Caco-2 (cell line): ENCODE results near the gene OR5B21. TPM values are rescaled to one million over a fixed set of nuclear protein-coding genes. Genes with fewer than 3 reads are reported as not detected.
A peak's percentile ranks its signal among the peaks of the same experiment; 100 is the strongest.

Experiments
- BruUV-seq: library from RNA; stranded (reverse); fragments of 400-500 nt; replicated peaks from 2 replicates; lab custom pipeline; 2021; lab: Mats Ljungman, UMichigan
- CTCF ChIA-PET: fragments of 300-600 bp; sonication (Branson Sonifier 250); formaldehyde crosslinking; loops from one replicate; lab custom pipeline; 2022; ENCODE audit warnings: antibody characterized with exemption; lab: Charles Lee
- POLR2A ChIA-PET: fragments of 300-600 bp; sonication (Branson Sonifier 250); formaldehyde crosslinking; loops from one replicate; lab custom pipeline; 2022; ENCODE audit warnings: antibody characterized with exemption; lab: Charles Lee
- DNase-seq, 2 experiments: peaks; one replicate each; pipeline versions ENCODE4 v3.0.0 to v3.0.0-alpha.2; 2020 to 2022
- H3K27me3 ChIP-seq: replicated peaks from 2 replicates; pipeline ENCODE4 v1.6.0; 2011; ENCODE audit warnings: low read length; ENCODE audit not compliant: control insufficient read depth, insufficient read depth
- H3K36me3 ChIP-seq: 2 replicates; pipeline ENCODE4 v1.5.1; 2011; ENCODE audit warnings: low read length; ENCODE audit not compliant: control insufficient read depth, insufficient read depth
- H3K4me1 ChIP-seq: fragments of 250-450 bp; sonication (Bioruptor Pico); 2 replicates; pipeline ENCODE4 v1.5.1; 2020; ENCODE audit warnings: mild to moderate bottlenecking
- H3K4me3 ChIP-seq: 2 replicates; pipeline ENCODE4 v1.5.1; 2011; ENCODE audit warnings: low read depth, mild to moderate bottlenecking, control low read depth, low read length
- H3K9me3 ChIP-seq: fragments of 250-450 bp; sonication (Bioruptor Pico); 2 replicates; pipeline ENCODE4 v1.5.1; 2020; ENCODE audit warnings: mild to moderate bottlenecking, moderate library complexity
- H3K27ac Mint-ChIP-seq: one replicate; pipeline ENCODE4 v1.8.0; 2022; ENCODE audit warnings: mixed read lengths; ENCODE audit not compliant: unreplicated experiment
- H3K27me3 Mint-ChIP-seq: one replicate; pipeline ENCODE4 v1.8.0; 2022; ENCODE audit warnings: mixed read lengths; ENCODE audit not compliant: insufficient read depth, unreplicated experiment
- H3K36me3 Mint-ChIP-seq: one replicate; pipeline ENCODE4 v1.8.0; 2022; ENCODE audit warnings: mild to moderate bottlenecking, mixed read lengths; ENCODE audit not compliant: insufficient read depth, unreplicated experiment
- H3K4me1 Mint-ChIP-seq: one replicate; pipeline ENCODE4 v1.8.0; 2022; ENCODE audit warnings: low read depth, mixed read lengths; ENCODE audit not compliant: unreplicated experiment
- H3K4me3 Mint-ChIP-seq: one replicate; pipeline ENCODE4 v1.8.0; 2022; ENCODE audit warnings: mild to moderate bottlenecking, moderate library complexity, mixed read lengths; ENCODE audit not compliant: unreplicated experiment
- H3K9me3 Mint-ChIP-seq: one replicate; pipeline ENCODE4 v1.8.0; 2022; ENCODE audit warnings: mixed read lengths; ENCODE audit not compliant: unreplicated experiment
- intact Hi-C: fragments of 100-400 bp; cut with micrococcal nuclease; formaldehyde crosslinking; loops from one replicate; pipeline ENCODE4 v1.10.0; 2022; ENCODE audit not compliant: unreplicated experiment
- total RNA-seq: library from RNA; stranded (reverse); gene quantifications from 2 replicates; pipeline ENCODE4 v1.2.3, GENCODE V29; 2022
- TF ChIP-seq, protein P1 (sequence below), 2 experiments: fragments of 200-600 bp in 1 of 2; IDR thresholded peaks; 1 replicate in 1 of 2; 2 replicates in 1 of 2; pipeline versions ENCODE4 v1.5.1 to v1.8.0; 2011 to 2022; ENCODE audit warnings: antibody characterized with exemption in 1 of 2, control low read depth in 1 of 2, inconsistent platforms in 1 of 2, low read depth in 1 of 2, low read length in 1 of 2, mild to moderate bottlenecking in 1 of 2, moderate library complexity in 1 of 2; ENCODE audit not compliant: insufficient read depth in 1 of 2, severe bottlenecking in 1 of 2, unreplicated experiment in 1 of 2

OR5B21 gene
- total RNA-seq, 1 experiment from 2014 or later, result not detected

GRCh38 chr11:58526721-58527120 is 18.8 kb upstream of the OR5B21 start:
- Mint-ChIP-seq H3K4me3 (no peak overlapping the region), H3K36me3 (no peaks in the 10 kb centered on the region), H3K9me3 (peaks cover 10% of the 10 kb centered on the region), H3K27me3 (peaks cover 4% of the 10 kb centered on the region), H3K27ac (no peak overlapping the region), H3K4me1 (no peaks in the 10 kb centered on the region)
- no peaks in the 10 kb centered on the region for H3K9me3 ChIP-seq
- H3K4me1 ChIP-seq, result no peaks in the 10 kb centered on the region
- ChIA-PET POLR2A (no interaction called here), CTCF (interaction anchor here (0.6 kb wide), 1 partner anchor 202 kb away, joined by 4 read pairs; no protein-coding TSS in a partner anchor)
- BruUV-seq, result no TSS peak
- TF ChIP-seq, protein P1, sequence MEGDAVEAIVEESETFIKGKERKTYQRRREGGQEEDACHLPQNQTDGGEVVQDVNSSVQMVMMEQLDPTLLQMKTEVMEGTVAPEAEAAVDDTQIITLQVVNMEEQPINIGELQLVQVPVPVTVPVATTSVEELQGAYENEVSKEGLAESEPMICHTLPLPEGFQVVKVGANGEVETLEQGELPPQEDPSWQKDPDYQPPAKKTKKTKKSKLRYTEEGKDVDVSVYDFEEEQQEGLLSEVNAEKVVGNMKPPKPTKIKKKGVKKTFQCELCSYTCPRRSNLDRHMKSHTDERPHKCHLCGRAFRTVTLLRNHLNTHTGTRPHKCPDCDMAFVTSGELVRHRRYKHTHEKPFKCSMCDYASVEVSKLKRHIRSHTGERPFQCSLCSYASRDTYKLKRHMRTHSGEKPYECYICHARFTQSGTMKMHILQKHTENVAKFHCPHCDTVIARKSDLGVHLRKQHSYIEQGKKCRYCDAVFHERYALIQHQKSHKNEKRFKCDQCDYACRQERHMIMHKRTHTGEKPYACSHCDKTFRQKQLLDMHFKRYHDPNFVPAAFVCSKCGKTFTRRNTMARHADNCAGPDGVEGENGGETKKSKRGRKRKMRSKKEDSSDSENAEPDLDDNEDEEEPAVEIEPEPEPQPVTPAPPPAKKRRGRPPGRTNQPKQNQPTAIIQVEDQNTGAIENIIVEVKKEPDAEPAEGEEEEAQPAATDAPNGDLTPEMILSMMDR (IDR thresholded peaks at IDR 0.05; ENCODE audit: insufficient read depth in 1 of 2, low read depth in 1 of 2, low read length in 1 of 2, severe bottlenecking in 1 of 2, unreplicated experiment in 1 of 2), result no peak
- no peak for DNase-seq
- intact Hi-C loops, result loop anchor here (10.0 kb wide), 1 partner anchor 1182 kb away; no protein-coding TSS in a partner anchor
- H3K36me3 ChIP-seq, result no peaks in the 10 kb centered on the region
- H3K4me3 ChIP-seq, result no peak overlapping the region
- no peaks in the 10 kb centered on the region for H3K27me3 ChIP-seq

DNA sequence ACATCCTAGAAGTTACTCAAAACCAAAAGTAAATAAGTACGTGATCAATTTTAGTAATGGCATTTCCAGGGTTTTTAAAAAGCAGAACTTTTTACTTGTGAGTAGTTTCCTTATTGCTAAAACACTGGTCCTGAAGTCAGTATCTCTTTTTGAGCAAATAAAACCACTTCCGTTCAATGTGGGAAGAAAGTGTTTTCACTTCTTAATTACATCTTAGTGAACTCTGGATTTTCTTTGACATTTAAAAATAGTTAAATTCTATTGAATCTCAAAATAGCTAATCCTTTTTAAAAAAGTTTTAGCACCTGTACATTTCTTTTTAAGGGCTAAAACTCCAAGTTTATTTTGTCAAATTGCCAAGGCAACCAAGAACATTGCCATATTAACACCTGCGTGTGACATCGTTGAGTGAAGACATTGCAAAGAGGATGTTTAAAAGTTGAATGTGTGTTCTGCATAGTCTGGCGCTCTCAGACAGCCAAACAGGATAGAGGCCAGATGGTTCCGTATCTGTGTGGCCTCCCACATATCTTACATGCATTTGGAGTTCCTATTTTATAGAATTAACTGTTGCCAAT is 17.2 kb upstream of the OR5B21 start:
- no peak overlapping the region for H3K27ac Mint-ChIP-seq
- no peaks in the 10 kb centered on the region for H3K9me3 ChIP-seq
- DNase-seq, result no peak
- TF ChIP-seq, protein P1 (IDR thresholded peaks at IDR 0.05; ENCODE audit: insufficient read depth in 1 of 2, low read depth in 1 of 2, low read length in 1 of 2, severe bottlenecking in 1 of 2, unreplicated experiment in 1 of 2), result no peak
- H3K9me3 Mint-ChIP-seq, result no peaks in the 10 kb centered on the region
- H3K36me3 Mint-ChIP-seq, result no peaks in the 10 kb centered on the region
- H3K4me1 ChIP-seq, result no peaks in the 10 kb centered on the region
- no peaks in the 10 kb centered on the region for H3K4me1 Mint-ChIP-seq
- H3K4me3 ChIP-seq, result no peak overlapping the region
- H3K4me3 Mint-ChIP-seq, result no peak overlapping the region
- peaks cover 8% of the 10 kb centered on the region for H3K27me3 Mint-ChIP-seq
- H3K27me3 ChIP-seq, result no peaks in the 10 kb centered on the region
- ChIA-PET CTCF (interaction anchor here (0.7 to 1.9 kb wide), 2 partner anchors 11 to 633 kb away, joined by 3 to 6 read pairs; no protein-coding TSS in a partner anchor), POLR2A (no interaction called here)
- BruUV-seq, result no TSS peak
- intact Hi-C loops, result loop anchor here (10.0 kb wide), 1 partner anchor 1180 kb away; no protein-coding TSS in a partner anchor
- H3K36me3 ChIP-seq, result no peaks in the 10 kb centered on the region

DNA sequence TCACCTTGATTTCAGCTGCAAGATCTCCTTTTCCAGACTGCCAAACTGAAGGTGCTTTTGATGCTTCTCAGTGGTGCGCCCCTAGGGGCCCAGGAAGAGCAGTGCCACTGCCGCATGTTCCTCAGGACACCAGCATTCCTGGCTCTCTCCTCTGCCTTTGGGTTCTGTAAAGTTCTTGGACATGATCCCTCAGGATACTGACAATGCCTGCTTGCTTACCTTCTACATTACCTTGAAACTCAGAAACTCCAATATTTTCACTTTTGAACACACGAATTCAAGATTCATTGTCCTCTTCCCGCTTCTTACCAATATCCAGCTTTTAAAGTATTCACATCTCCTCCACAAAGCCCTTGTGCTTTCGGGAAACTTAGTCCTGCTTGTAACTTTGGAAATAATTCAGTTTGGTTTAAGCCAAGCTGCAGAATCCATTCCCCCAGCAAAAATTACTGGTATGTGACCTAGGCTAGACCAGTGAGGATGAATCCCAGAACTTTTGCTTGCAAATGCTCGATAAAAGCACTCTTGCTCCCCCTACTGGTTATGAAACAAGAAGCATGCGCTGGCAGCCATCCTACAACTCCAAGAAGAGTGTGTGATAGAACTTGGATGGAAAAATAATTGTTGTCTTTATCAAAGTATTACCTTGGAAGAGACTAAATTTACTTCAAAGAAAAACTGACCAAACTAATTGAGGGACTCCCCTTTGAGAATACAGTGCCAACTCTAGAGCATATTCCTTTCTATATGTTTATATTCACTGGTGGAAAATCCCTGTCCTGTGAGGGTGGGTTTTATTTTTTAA is 16.5 kb upstream of the OR5B21 start:
- H3K4me1 ChIP-seq, result no peaks in the 10 kb centered on the region
- H3K36me3 ChIP-seq, result no peaks in the 10 kb centered on the region
- Mint-ChIP-seq H3K36me3 (no peaks in the 10 kb centered on the region), H3K27ac (no peak overlapping the region), H3K4me3 (no peak overlapping the region), H3K9me3 (no peaks in the 10 kb centered on the region), H3K4me1 (no peaks in the 10 kb centered on the region), H3K27me3 (peaks cover 9% of the 10 kb centered on the region)
- no TSS peak for BruUV-seq
- H3K9me3 ChIP-seq, result no peaks in the 10 kb centered on the region
- ChIA-PET CTCF (interaction anchor here (0.9 to 1.9 kb wide), 4 partner anchors 11 to 773 kb away, joined by 3 to 6 read pairs (median 4); partner anchors contain the start of gene BTBD18), POLR2A (no interaction called here)
- intact Hi-C loops, result loop anchor here (1.0 to 10.0 kb wide), 2 partner anchors 376 to 1180 kb away; no protein-coding TSS in a partner anchor
- no peak overlapping the region for H3K4me3 ChIP-seq
- DNase-seq, result peak; percentile 60 to 71
- TF ChIP-seq, protein P1 (IDR thresholded peaks at IDR 0.05; ENCODE audit: insufficient read depth in 1 of 2, low read depth in 1 of 2, low read length in 1 of 2, severe bottlenecking in 1 of 2, unreplicated experiment in 1 of 2), result peak; percentile 56 to 86
- H3K27me3 ChIP-seq, result no peaks in the 10 kb centered on the region
